SK-N-SH treated with all-trans-retinoic acid at 6 μM for 48 hours (cell line): Measurements from ENCODE around the gene MIAT.

ENCODE experiments used
- ATAC-seq: fragments of 200-7000 bp; cut with Tn5 transposase; 3 replicates; pipeline ENCODE4 v1.9.1; 2020; ENCODE audit warnings: mild to moderate bottlenecking, moderate library complexity
- BACH2 ChIP-seq: fragments of 250-450 bp; sonication (Bioruptor Pico); IDR thresholded peaks from 2 replicates; pipeline ENCODE4 v1.9.0; 2021; ENCODE audit warnings: mild to moderate bottlenecking, borderline replicate concordance
- CSDC2 ChIP-seq: fragments of 250-450 bp; sonication (Bioruptor Pico); IDR thresholded peaks from 2 replicates; pipeline ENCODE4 v1.5.0; 2020; ENCODE audit warnings: mild to moderate bottlenecking, moderate library complexity
- GLIS3 ChIP-seq: fragments of 250-450 bp; sonication (Bioruptor Pico); IDR thresholded peaks from 2 replicates; pipeline ENCODE4 v1.5.0; 2020; ENCODE audit warnings: mild to moderate bottlenecking, moderate library complexity
- ISL1 ChIP-seq: fragments of 250-450 bp; sonication (Bioruptor Pico); IDR thresholded peaks from 2 replicates; pipeline ENCODE4 v2.1.2; 2022; ENCODE audit warnings: mild to moderate bottlenecking, moderate library complexity
- PATZ1 ChIP-seq: fragments of 250-450 bp; sonication (Bioruptor Pico); IDR thresholded peaks from 2 replicates; pipeline ENCODE4 v1.8.0; 2020; ENCODE audit warnings: mild to moderate bottlenecking, moderate library complexity, borderline replicate concordance
- PPARA ChIP-seq: fragments of 250-450 bp; sonication (Bioruptor Pico); IDR thresholded peaks from 2 replicates; pipeline ENCODE4 v1.5.0; 2020; ENCODE audit warnings: mild to moderate bottlenecking, borderline replicate concordance
- RARB ChIP-seq: fragments of 250-450 bp; sonication (Bioruptor Pico); IDR thresholded peaks from 2 replicates; pipeline ENCODE4 v1.8.0; 2021; ENCODE audit warnings: mild to moderate bottlenecking, moderate library complexity
- TCF4 ChIP-seq: fragments of 250-450 bp; sonication (Bioruptor Pico); IDR thresholded peaks from 2 replicates; pipeline ENCODE4 v1.8.0; 2021; ENCODE audit warnings: mild to moderate bottlenecking, moderate library complexity, borderline replicate concordance
- TOX ChIP-seq: fragments of 250-450 bp; sonication (Bioruptor Pico); IDR thresholded peaks from 2 replicates; pipeline ENCODE4 v1.8.0; 2021; ENCODE audit warnings: mild to moderate bottlenecking, moderate library complexity, borderline replicate concordance
- ZC3H10 ChIP-seq: fragments of 250-450 bp; sonication (Bioruptor Pico); IDR thresholded peaks from 2 replicates; pipeline ENCODE4 v1.5.1; 2021; ENCODE audit warnings: mild to moderate bottlenecking, moderate library complexity
- ZFP3 ChIP-seq: fragments of 250-450 bp; sonication (Bioruptor Pico); IDR thresholded peaks from 2 replicates; pipeline ENCODE4 v1.5.0; 2020; ENCODE audit warnings: mild to moderate bottlenecking, moderate library complexity
- ZFP30 ChIP-seq: fragments of 450-650 bp; formaldehyde crosslinking; IDR thresholded peaks from 2 replicates; pipeline ENCODE4 v1.5.0; 2022; ENCODE audit warnings: mild to moderate bottlenecking, moderate library complexity
- ZNF565 ChIP-seq: fragments of 450-650 bp; formaldehyde crosslinking; conservative IDR thresholded peaks from 2 replicates; pipeline ENCODE4 v1.5.0; 2020; ENCODE audit warnings: low read depth, mild to moderate bottlenecking, moderate library complexity
- ZNF70 ChIP-seq: fragments of 450-650 bp; formaldehyde crosslinking; IDR thresholded peaks from 2 replicates; pipeline ENCODE4 v1.5.0; 2020; ENCODE audit warnings: mild to moderate bottlenecking, moderate library complexity
- ZNF8 ChIP-seq: fragments of 450-650 bp; formaldehyde crosslinking; IDR thresholded peaks from 2 replicates; pipeline ENCODE4 v1.5.0; 2020; ENCODE audit warnings: mild to moderate bottlenecking, moderate library complexity
- TF ChIP-seq, protein P1 (sequence below): fragments of 250-450 bp; sonication (Bioruptor Pico); IDR thresholded peaks from 2 replicates; pipeline ENCODE4 v1.5.0; 2020; ENCODE audit warnings: mild to moderate bottlenecking, moderate library complexity
- TF ChIP-seq, protein P2 (sequence below): fragments of 250-450 bp; sonication (Bioruptor Pico); IDR thresholded peaks from 2 replicates; pipeline ENCODE4 v1.5.1; 2021; ENCODE audit warnings: mild to moderate bottlenecking, moderate library complexity
- TF ChIP-seq, protein P3 (sequence below): fragments of 250-450 bp; sonication (Bioruptor Pico); IDR thresholded peaks from 2 replicates; pipeline ENCODE4 v1.8.0; 2021; ENCODE audit warnings: low read depth, mild to moderate bottlenecking, moderate library complexity, borderline replicate concordance

The MIAT gene

GRCh38 chr22:26687439-26687838 lies 30.1 kb downstream of the MIAT start:
- no peak for ATAC-seq
- no peak for TF ChIP-seq ZNF70 (CRISPR knock-in tag)
- no peak for TF ChIP-seq ZFP3 (CRISPR knock-in tag)
- no peak for TF ChIP-seq TCF4
- no peak for TF ChIP-seq PATZ1
- no peak for TF ChIP-seq ZFP30 (CRISPR knock-in tag)
- TF ChIP-seq ZNF8 = no peak
- TF ChIP-seq ZC3H10 = no peak
- no peak for TF ChIP-seq ZNF565 (CRISPR knock-in tag)
- no peak for TF ChIP-seq TOX (CRISPR knock-in tag)
- TF ChIP-seq RARB (CRISPR knock-in tag) = no peak
- TF ChIP-seq, protein P1, sequence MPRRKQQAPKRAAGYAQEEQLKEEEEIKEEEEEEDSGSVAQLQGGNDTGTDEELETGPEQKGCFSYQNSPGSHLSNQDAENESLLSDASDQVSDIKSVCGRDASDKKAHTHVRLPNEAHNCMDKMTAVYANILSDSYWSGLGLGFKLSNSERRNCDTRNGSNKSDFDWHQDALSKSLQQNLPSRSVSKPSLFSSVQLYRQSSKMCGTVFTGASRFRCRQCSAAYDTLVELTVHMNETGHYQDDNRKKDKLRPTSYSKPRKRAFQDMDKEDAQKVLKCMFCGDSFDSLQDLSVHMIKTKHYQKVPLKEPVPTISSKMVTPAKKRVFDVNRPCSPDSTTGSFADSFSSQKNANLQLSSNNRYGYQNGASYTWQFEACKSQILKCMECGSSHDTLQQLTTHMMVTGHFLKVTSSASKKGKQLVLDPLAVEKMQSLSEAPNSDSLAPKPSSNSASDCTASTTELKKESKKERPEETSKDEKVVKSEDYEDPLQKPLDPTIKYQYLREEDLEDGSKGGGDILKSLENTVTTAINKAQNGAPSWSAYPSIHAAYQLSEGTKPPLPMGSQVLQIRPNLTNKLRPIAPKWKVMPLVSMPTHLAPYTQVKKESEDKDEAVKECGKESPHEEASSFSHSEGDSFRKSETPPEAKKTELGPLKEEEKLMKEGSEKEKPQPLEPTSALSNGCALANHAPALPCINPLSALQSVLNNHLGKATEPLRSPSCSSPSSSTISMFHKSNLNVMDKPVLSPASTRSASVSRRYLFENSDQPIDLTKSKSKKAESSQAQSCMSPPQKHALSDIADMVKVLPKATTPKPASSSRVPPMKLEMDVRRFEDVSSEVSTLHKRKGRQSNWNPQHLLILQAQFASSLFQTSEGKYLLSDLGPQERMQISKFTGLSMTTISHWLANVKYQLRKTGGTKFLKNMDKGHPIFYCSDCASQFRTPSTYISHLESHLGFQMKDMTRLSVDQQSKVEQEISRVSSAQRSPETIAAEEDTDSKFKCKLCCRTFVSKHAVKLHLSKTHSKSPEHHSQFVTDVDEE (CRISPR knock-in tag) = no peak
- TF ChIP-seq ISL1 = no peak
- TF ChIP-seq PPARA (CRISPR knock-in tag) = no peak
- TF ChIP-seq GLIS3 (CRISPR knock-in tag) = no peak
- no peak for TF ChIP-seq BACH2 (CRISPR knock-in tag)
- TF ChIP-seq, protein P2, sequence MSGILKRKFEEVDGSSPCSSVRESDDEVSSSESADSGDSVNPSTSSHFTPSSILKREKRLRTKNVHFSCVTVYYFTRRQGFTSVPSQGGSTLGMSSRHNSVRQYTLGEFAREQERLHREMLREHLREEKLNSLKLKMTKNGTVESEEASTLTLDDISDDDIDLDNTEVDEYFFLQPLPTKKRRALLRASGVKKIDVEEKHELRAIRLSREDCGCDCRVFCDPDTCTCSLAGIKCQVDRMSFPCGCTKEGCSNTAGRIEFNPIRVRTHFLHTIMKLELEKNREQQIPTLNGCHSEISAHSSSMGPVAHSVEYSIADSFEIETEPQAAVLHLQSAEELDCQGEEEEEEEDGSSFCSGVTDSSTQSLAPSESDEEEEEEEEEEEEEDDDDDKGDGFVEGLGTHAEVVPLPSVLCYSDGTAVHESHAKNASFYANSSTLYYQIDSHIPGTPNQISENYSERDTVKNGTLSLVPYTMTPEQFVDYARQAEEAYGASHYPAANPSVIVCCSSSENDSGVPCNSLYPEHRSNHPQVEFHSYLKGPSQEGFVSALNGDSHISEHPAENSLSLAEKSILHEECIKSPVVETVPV (CRISPR knock-in tag) = no peak
- TF ChIP-seq, all 23 proteins: peak for 0

GRCh38 chr22:26689513-26690301 lies 32.3 kb downstream of the MIAT start:
- TF ChIP-seq, protein P2 (CRISPR knock-in tag) = no peak
- TF ChIP-seq, protein P1 (CRISPR knock-in tag) = no peak
- no peak for TF ChIP-seq CSDC2 (CRISPR knock-in tag)
- no peak for TF ChIP-seq TOX (CRISPR knock-in tag)
- TF ChIP-seq ZNF565 (CRISPR knock-in tag) = no peak
- TF ChIP-seq, protein P3, sequence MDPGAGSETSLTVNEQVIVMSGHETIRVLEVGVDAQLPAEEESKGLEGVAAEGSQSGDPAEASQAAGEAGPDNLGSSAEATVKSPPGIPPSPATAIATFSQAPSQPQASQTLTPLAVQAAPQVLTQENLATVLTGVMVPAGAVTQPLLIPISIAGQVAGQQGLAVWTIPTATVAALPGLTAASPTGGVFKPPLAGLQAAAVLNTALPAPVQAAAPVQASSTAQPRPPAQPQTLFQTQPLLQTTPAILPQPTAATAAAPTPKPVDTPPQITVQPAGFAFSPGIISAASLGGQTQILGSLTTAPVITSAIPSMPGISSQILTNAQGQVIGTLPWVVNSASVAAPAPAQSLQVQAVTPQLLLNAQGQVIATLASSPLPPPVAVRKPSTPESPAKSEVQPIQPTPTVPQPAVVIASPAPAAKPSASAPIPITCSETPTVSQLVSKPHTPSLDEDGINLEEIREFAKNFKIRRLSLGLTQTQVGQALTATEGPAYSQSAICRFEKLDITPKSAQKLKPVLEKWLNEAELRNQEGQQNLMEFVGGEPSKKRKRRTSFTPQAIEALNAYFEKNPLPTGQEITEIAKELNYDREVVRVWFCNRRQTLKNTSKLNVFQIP (CRISPR knock-in tag) = no peak
- no peak for TF ChIP-seq ZNF8

More at GRCh38 chr22:26689513-26690301, 32.3 kb downstream of the MIAT start:
- no peak for ATAC-seq
